Measurements from ENCODE around the gene ERCC2. TPM values are rescaled to one million over a fixed set of nuclear protein-coding genes. Genes with fewer than 3 reads are reported as not detected.

ERCC2 gene
- total RNA-seq, 1 experiment from 2014 or later = 51.7 TPM

GRCh38 chr19:45401815-45402214, 31.4 kb upstream of the ERCC2 start:
- DNase-seq (ENCODE audit: low read depth) = no peak

- no peak for DNase-seq (ENCODE audit: low read depth)
These were observed 29.8 kb upstream of the ERCC2 start for GRCh38 chr19:45400192-45400591.

GRCh38 chr19:45395821-45396617, 25.6 kb upstream of the ERCC2 start:
- DNase-seq (ENCODE audit: low read depth) = no peak

GRCh38 chr19:45391871-45392665, 21.7 kb upstream of the ERCC2 start:
- no peak for DNase-seq (ENCODE audit: low read depth)

GRCh38 chr19:45391346-45391745, 21.0 kb upstream of the ERCC2 start:
- peak; percentile 43 for DNase-seq (ENCODE audit: low read depth)

GRCh38 chr19:45385392-45386221, 15.2 kb upstream of the ERCC2 start:
- no peak for DNase-seq (ENCODE audit: low read depth)

GRCh38 chr19:45382426-45382825, 12.1 kb upstream of the ERCC2 start:
- no peak for DNase-seq (ENCODE audit: low read depth)

GRCh38 chr19:45380107-45380506, 9.7 kb upstream of the ERCC2 start:
- no peak for DNase-seq (ENCODE audit: low read depth)

GRCh38 chr19:45376045-45376724, 5.8 kb upstream of the ERCC2 start:
- peak; percentile 99 for DNase-seq (ENCODE audit: low read depth)

GRCh38 chr19:45368737-45369340, 1.5 kb downstream of the ERCC2 start:
- peak; percentile 50 for DNase-seq (ENCODE audit: low read depth)

GRCh38 chr19:45368127-45368526, 2.2 kb downstream of the ERCC2 start:
- DNase-seq (ENCODE audit: low read depth) = no peak

- DNase-seq (ENCODE audit: low read depth) = no peak
These were observed 5.7 kb downstream of the ERCC2 start for GRCh38 chr19:45364696-45365095.

- DNase-seq (ENCODE audit: low read depth) = no peak
These were observed 6.4 kb downstream of the ERCC2 start for GRCh38 chr19:45363861-45364459.

GRCh38 chr19:45362291-45362690, 8.1 kb downstream of the ERCC2 start:
- no peak for DNase-seq (ENCODE audit: low read depth)

- no peak for DNase-seq (ENCODE audit: low read depth)
These were observed 8.8 kb downstream of the ERCC2 start for GRCh38 chr19:45361608-45362007.

GRCh38 chr19:45358213-45358792, 12.1 kb downstream of the ERCC2 start:
- DNase-seq (ENCODE audit: low read depth) = no peak

GRCh38 chr19:45357445-45357783, 13.0 kb downstream of the ERCC2 start:
- no peak for DNase-seq (ENCODE audit: low read depth)

- DNase-seq (ENCODE audit: low read depth) = no peak
These were observed 13.5 kb downstream of the ERCC2 start for GRCh38 chr19:45356760-45357444.

- no peak for DNase-seq (ENCODE audit: low read depth)
These were observed 14.5 kb downstream of the ERCC2 start for GRCh38 chr19:45355910-45356309.

GRCh38 chr19:45355402-45355801, 15.0 kb downstream of the ERCC2 start:
- DNase-seq (ENCODE audit: low read depth) = no peak
